ENCODE results near the gene DCC.

Gene DCC

GRCh38 chr18:53422896-53423295, 1082.9 kb downstream of the DCC start:
- Mint-ChIP-seq H3K4me1 (peaks cover 4% of the 10 kb centered on the region), H3K9me3 (no peaks in the 10 kb centered on the region), H3K4me3 (no peak overlapping the region), H3K27ac (no peak overlapping the region), H3K36me3 (ENCODE audit: low read depth) (no peaks in the 10 kb centered on the region), H3K27me3 (ENCODE audit: low read depth, poor library complexity) (no peaks in the 10 kb centered on the region)
- no peak for TF ChIP-seq CTCF (IDR thresholded peaks at IDR 0.05)
- no peak for DNase-seq

- peaks cover 4% of the 10 kb centered on the region for H3K4me1 Mint-ChIP-seq
- no peaks in the 10 kb centered on the region for H3K9me3 Mint-ChIP-seq
- no peak overlapping the region for H3K27ac Mint-ChIP-seq
- H3K27me3 Mint-ChIP-seq (ENCODE audit: low read depth, poor library complexity): no peaks in the 10 kb centered on the region
- no peak for TF ChIP-seq CTCF (IDR thresholded peaks at IDR 0.05)
- DNase-seq: no peak
- H3K36me3 Mint-ChIP-seq (ENCODE audit: low read depth): no peaks in the 10 kb centered on the region
- no peak overlapping the region for H3K4me3 Mint-ChIP-seq
These were observed 1086.7 kb downstream of the DCC start for GRCh38 chr18:53426666-53427184.

GRCh38 chr18:53441761-53442414, 1101.9 kb downstream of the DCC start:
- H3K4me1 Mint-ChIP-seq: no peaks in the 10 kb centered on the region
- H3K36me3 Mint-ChIP-seq (ENCODE audit: low read depth): no peaks in the 10 kb centered on the region
- no peak overlapping the region for H3K27ac Mint-ChIP-seq
- no peak for TF ChIP-seq CTCF (IDR thresholded peaks at IDR 0.05)
- H3K9me3 Mint-ChIP-seq: no peaks in the 10 kb centered on the region
- H3K4me3 Mint-ChIP-seq: no peak overlapping the region
- no peaks in the 10 kb centered on the region for H3K27me3 Mint-ChIP-seq (ENCODE audit: low read depth, poor library complexity)
- DNase-seq: no peak

- no peak for TF ChIP-seq CTCF (IDR thresholded peaks at IDR 0.05)
- H3K4me1 Mint-ChIP-seq: no peaks in the 10 kb centered on the region
- H3K36me3 Mint-ChIP-seq (ENCODE audit: low read depth): no peaks in the 10 kb centered on the region
- H3K4me3 Mint-ChIP-seq: no peak overlapping the region
- H3K9me3 Mint-ChIP-seq: no peaks in the 10 kb centered on the region
- no peak overlapping the region for H3K27ac Mint-ChIP-seq
- H3K27me3 Mint-ChIP-seq (ENCODE audit: low read depth, poor library complexity): no peaks in the 10 kb centered on the region
- no peak for DNase-seq
These were observed 1102.4 kb downstream of the DCC start for GRCh38 chr18:53442415-53442783.

GRCh38 chr18:53443336-53443735, 1103.3 kb downstream of the DCC start:
- H3K27me3 Mint-ChIP-seq (ENCODE audit: low read depth, poor library complexity): no peaks in the 10 kb centered on the region
- H3K36me3 Mint-ChIP-seq (ENCODE audit: low read depth): no peaks in the 10 kb centered on the region
- H3K27ac Mint-ChIP-seq: no peak overlapping the region
- no peak for TF ChIP-seq CTCF (IDR thresholded peaks at IDR 0.05)
- no peaks in the 10 kb centered on the region for H3K9me3 Mint-ChIP-seq
- H3K4me1 Mint-ChIP-seq: no peaks in the 10 kb centered on the region
- no peak overlapping the region for H3K4me3 Mint-ChIP-seq
- no peak for DNase-seq

GRCh38 chr18:53443831-53444230, 1103.8 kb downstream of the DCC start:
- Mint-ChIP-seq H3K9me3 (no peaks in the 10 kb centered on the region), H3K27me3 (ENCODE audit: low read depth, poor library complexity) (no peaks in the 10 kb centered on the region), H3K4me3 (no peak overlapping the region), H3K36me3 (ENCODE audit: low read depth) (no peaks in the 10 kb centered on the region), H3K4me1 (no peaks in the 10 kb centered on the region), H3K27ac (no peak overlapping the region)
- TF ChIP-seq CTCF (IDR thresholded peaks at IDR 0.05): no peak
- DNase-seq: no peak

Measured in nephron progenitor cell (in vitro differentiated cells).